GM19043 (cell line): ENCODE results near the gene RAD23B.

Source experiments
- ATAC-seq: cut with Tn5 transposase; IDR thresholded peaks from one replicate; pipeline ENCODE4 v1.9.1; 2021; ENCODE audit warnings: low read depth; ENCODE audit not compliant: unreplicated experiment

RAD23B gene

GRCh38 chr9:107363516-107364152 lies 80.6 kb downstream of the RAD23B start:
- ATAC-seq, result no peak

- ATAC-seq, result no peak
Observed at GRCh38 chr9:107367727-107368502, 84.8 kb downstream of the RAD23B start.

GRCh38 chr9:107368696-107369095 lies 85.6 kb downstream of the RAD23B start:
- ATAC-seq, result no peak

- ATAC-seq, result no peak
Observed at GRCh38 chr9:107373809-107374208, 90.7 kb downstream of the RAD23B start.

- no peak for ATAC-seq
Observed at GRCh38 chr9:107375001-107375400, 91.9 kb downstream of the RAD23B start.

GRCh38 chr9:107375651-107376369 lies 92.7 kb downstream of the RAD23B start:
- ATAC-seq, result no peak

- no peak for ATAC-seq
Observed at GRCh38 chr9:107378006-107378405, 94.9 kb downstream of the RAD23B start.
